ENCODE measurements around the gene TXNIP. TPM values are rescaled to one million over a fixed set of nuclear protein-coding genes. Genes with fewer than 3 reads are reported as not detected.

TXNIP gene
- total RNA-seq, 1 experiment from 2014 or later: 2.5 TPM

GRCh38 chr1:145980457-145980994, 15.9 kb downstream of the TXNIP start:
- H3K27ac ChIP-seq (ENCODE audit: low read depth, low read length): peak overlapping the region; percentile 89; the same call in 1 of the 2 replicates
- intact Hi-C loops (cut with micrococcal nuclease): no loop called here
- no TSS peak for BruUV-seq (replicated peaks)
- H3K9ac ChIP-seq (ENCODE audit: low read length): 0 out of 2 replicates have a peak overlapping the region, but pooled peaks have one; percentile 56
- no peaks in the 10 kb centered on the region for H3K79me2 ChIP-seq (ENCODE audit: insufficient read depth, low read length)
- H3K36me3 ChIP-seq (ENCODE audit: control insufficient read depth in 1 of 2, insufficient read depth in 2 of 2, low read length in 2 of 2): no peaks in the 10 kb centered on the region
- no peaks in the 10 kb centered on the region for H3K27me3 ChIP-seq (ENCODE audit: insufficient read depth, low read length)
- no peaks in the 10 kb centered on the region for H3K9me2 ChIP-seq (ENCODE audit: insufficient read depth)
- H3K4me3 ChIP-seq (replicated peaks in 1 of 2; ENCODE audit: low read depth in 1 of 2, low read length in 2 of 2): no peak overlapping the region
- DNase-seq (ENCODE audit: low read depth, low spot score) (no peak), ATAC-seq (no peak)
- RAD21 ChIA-PET (ENCODE audit: low non-redundant PET in 1 of 2, low total read pairs in 2 of 2, uncharacterized antibody in 2 of 2, unreplicated experiment in 2 of 2): interaction anchor here (1.4 kb wide), 2 partner anchors 26 to 89 kb away, joined by 4 to 5 read pairs; no protein-coding TSS in a partner anchor
- CTCF ChIA-PET: interaction anchor here (1.1 to 3.1 kb wide), 3 partner anchors 13 to 40 kb away, joined by 3 to 45 read pairs (median 5); partner anchors contain the start of gene HJV
- no peaks in the 10 kb centered on the region for H4K20me1 ChIP-seq (ENCODE audit: insufficient read depth)
- no peaks in the 10 kb centered on the region for H3K9me3 ChIP-seq (ENCODE audit: control insufficient read depth in 1 of 2, insufficient read depth in 1 of 2, low read depth in 1 of 2, low read length in 2 of 2)
- TF ChIP-seq RAD21 (IDR thresholded peaks at IDR 0.05; ENCODE audit: low read depth): no peak
- TF ChIP-seq YY1 (IDR thresholded peaks at IDR 0.05; ENCODE audit: extremely low read depth, insufficient replicate concordance, low read depth, low read length): no peak
- TF ChIP-seq CBX3 (IDR thresholded peaks at IDR 0.05; ENCODE audit: low read depth): no peak
- TF ChIP-seq ZNF274 (IDR thresholded peaks at IDR 0.05; ENCODE audit: low read depth, low read length): no peak
- no peak for TF ChIP-seq POLR2AphosphoS5 (IDR thresholded peaks at IDR 0.05; ENCODE audit: low read depth, low read length)
- no peak for TF ChIP-seq POLR2A (IDR thresholded peaks at IDR 0.05; ENCODE audit: borderline replicate concordance, extremely low read depth, insufficient read depth, insufficient read length)
- no peak overlapping the region for H3K4me2 ChIP-seq (ENCODE audit: low read length)
- peaks cover 36 to 57% of the 10 kb centered on the region in 2 experiments for H3K4me1 ChIP-seq (ENCODE audit: control insufficient read depth in 1 of 2, insufficient read depth in 2 of 2, low read length in 2 of 2)
- H2AFZ ChIP-seq (ENCODE audit: low read depth, low read length, poor library complexity, severe bottlenecking): no peak overlapping the region
- POLR2A ChIA-PET: interaction anchor here (1.4 to 3.0 kb wide), 9 partner anchors 16 to 122 kb away, joined by 3 to 27 read pairs (median 7); partner anchors contain the start of genes ANKRD34A, LIX1L, PIAS3 and POLR3GL

DNA sequence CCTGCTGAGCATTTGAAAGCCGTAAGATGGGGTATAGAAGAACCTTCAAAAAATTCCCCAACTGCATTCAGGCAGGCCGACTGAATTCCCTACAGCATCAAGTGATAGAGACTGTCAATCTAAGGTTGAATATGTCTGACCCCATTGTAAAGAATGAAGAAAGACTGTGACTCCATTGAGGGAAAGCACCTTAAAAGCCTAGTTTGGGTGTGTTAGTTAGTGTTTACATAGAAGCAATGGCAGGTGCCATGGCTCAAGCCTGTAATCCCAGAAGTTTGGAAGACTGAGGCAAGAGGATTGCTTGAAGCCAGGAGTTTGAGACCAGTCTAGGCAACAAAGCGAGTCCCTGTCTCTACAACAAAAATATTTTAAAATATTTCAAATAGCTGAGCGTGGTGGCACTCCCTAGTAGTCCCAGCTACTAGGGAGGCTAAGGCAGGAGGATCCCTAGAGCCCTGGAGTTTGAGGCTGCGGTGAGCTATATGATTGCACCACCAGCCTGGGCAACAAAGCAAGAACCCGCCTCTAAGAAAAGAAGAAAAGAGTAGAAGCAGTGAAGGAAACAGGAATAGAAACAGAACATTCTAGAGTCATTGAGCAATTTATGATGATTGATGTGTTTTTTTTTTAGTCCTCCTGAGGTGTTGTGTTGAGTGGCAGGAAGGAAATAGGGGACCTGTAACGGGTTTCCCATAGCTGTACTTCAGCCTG, 16.5 kb downstream of the TXNIP start:
- DNase-seq (ENCODE audit: low read depth, low spot score) (no peak), ATAC-seq (no peak)
- no peaks in the 10 kb centered on the region for H3K9me3 ChIP-seq (ENCODE audit: control insufficient read depth in 1 of 2, insufficient read depth in 1 of 2, low read depth in 1 of 2, low read length in 2 of 2)
- peak overlapping the region; percentile 89 for H3K27ac ChIP-seq (ENCODE audit: low read depth, low read length)
- no peaks in the 10 kb centered on the region for H3K79me2 ChIP-seq (ENCODE audit: insufficient read depth, low read length)
- H3K9me2 ChIP-seq (ENCODE audit: insufficient read depth): no peaks in the 10 kb centered on the region
- TF ChIP-seq CEBPB (IDR thresholded peaks at IDR 0.05; ENCODE audit: low read depth): 0 out of 2 replicates have a peak, but pooled peaks have one; percentile 37
- TF ChIP-seq RAD21 (IDR thresholded peaks at IDR 0.05; ENCODE audit: low read depth): no peak
- peak overlapping the region; percentile 56 for H3K9ac ChIP-seq (ENCODE audit: low read length)
- intact Hi-C loops (cut with micrococcal nuclease): loop anchor here (5.0 kb wide), 1 partner anchor 88 kb away; no protein-coding TSS in a partner anchor
- no peaks in the 10 kb centered on the region for H3K36me3 ChIP-seq (ENCODE audit: control insufficient read depth in 1 of 2, insufficient read depth in 2 of 2, low read length in 2 of 2)
- no peak overlapping the region for H2AFZ ChIP-seq (ENCODE audit: low read depth, low read length, poor library complexity, severe bottlenecking)
- H3K27me3 ChIP-seq (ENCODE audit: insufficient read depth, low read length): no peaks in the 10 kb centered on the region
- ChIA-PET RAD21 (ENCODE audit: low non-redundant PET in 1 of 2, low total read pairs in 2 of 2, uncharacterized antibody in 2 of 2, unreplicated experiment in 2 of 2) (interaction anchor here (0.5 to 1.4 kb wide), 7 partner anchors 22 to 88 kb away, joined by 3 to 6 read pairs (median 4); partner anchors contain the start of gene LIX1L (in 1 of the 2)), CTCF (interaction anchor here (0.9 to 3.1 kb wide), 17 partner anchors 9 to 135 kb away, joined by 3 to 45 read pairs (median 6); partner anchors contain the start of genes ANKRD34A, HJV, NUDT17 and PIAS3), POLR2A (interaction anchor here (0.9 to 3.0 kb wide), 16 partner anchors 11 to 121 kb away, joined by 3 to 27 read pairs (median 6); partner anchors contain the start of genes ANKRD34A, HJV, LIX1L and PIAS3)
- 0 out of 4 replicates have a peak overlapping the region, but pooled peaks of 1 of the 2 experiments have one; percentile 6 for H3K4me3 ChIP-seq (replicated peaks in 1 of 2; ENCODE audit: low read depth in 1 of 2, low read length in 2 of 2)
- H4K20me1 ChIP-seq (ENCODE audit: insufficient read depth): no peaks in the 10 kb centered on the region
- peaks cover 30 to 51% of the 10 kb centered on the region in 2 experiments for H3K4me1 ChIP-seq (ENCODE audit: control insufficient read depth in 1 of 2, insufficient read depth in 2 of 2, low read length in 2 of 2)
- BruUV-seq (replicated peaks): TSS peak; percentile 83
- H3K4me2 ChIP-seq (ENCODE audit: low read length): peak overlapping the region; percentile 76
